Psoas muscle (tissue), 8 donors: ENCODE measurements around the gene ROBO1. TPM values are rescaled to one million over a fixed set of nuclear protein-coding genes. Genes with fewer than 3 reads are reported as not detected.

ENCODE experiments used
- ATAC-seq, 4 donors: fragments of 200-7000 bp; cut with Tn5 transposase; one replicate each; pipeline ENCODE4 v1.9.1; 2020; ENCODE audit warnings: moderate library complexity in 3 of 4, mild to moderate bottlenecking in 2 of 4
- DNase-seq, 2 donors: peaks; one replicate each; pipeline ENCODE4 v3.0.0-alpha.2; 2020
- H3K27ac ChIP-seq: fragments of 200-600 bp; one replicate; pipeline ENCODE4 v1.8.0; 2022
- H3K27me3 ChIP-seq, 3 donors: fragments of 200-600 bp in 1 of 3; one replicate each; pipeline versions ENCODE4 v1.6.1 to v1.8.0; 2013 to 2022; ENCODE audit warnings: low read length in 2 of 3, mild to moderate bottlenecking in 2 of 3, moderate library complexity in 1 of 3; ENCODE audit not compliant: insufficient read depth in 3 of 3
- H3K36me3 ChIP-seq, 2 donors: fragments of 200-600 bp in 1 of 2; one replicate each; pipeline versions ENCODE4 v1.6.1 to v1.8.0; 2013 to 2022; ENCODE audit warnings: low read depth in 1 of 2, mild to moderate bottlenecking in 1 of 2, moderate library complexity in 1 of 2; ENCODE audit not compliant: insufficient read depth in 1 of 2
- H3K4me1 ChIP-seq: fragments of 200-600 bp; one replicate; pipeline ENCODE4 v1.8.0; 2022
- H3K4me3 ChIP-seq: fragments of 200-600 bp; one replicate; pipeline ENCODE4 v1.8.0; 2022; ENCODE audit warnings: mild to moderate bottlenecking
- H3K9me3 ChIP-seq: fragments of 200-600 bp; one replicate; pipeline ENCODE4 v1.8.0; 2022
- WGBS, 3 donors: extraction: QIAGEN DNeasy Blood & Tissue Kit; methylation state at CpG; one replicate each; pipeline versions ENCODE4 v1.1.6 to v1.1.7; 2013; 5-methylcytosine and 5-hydroxymethylcytosine counted together
- intact Hi-C, 2 donors: fragments of 100-400 bp; cut with DNase I; formaldehyde crosslinking; loops; one replicate each; pipeline versions ENCODE4 v1.11.0 to v1.14.2; 2022
- polyA plus RNA-seq, 3 donors: library from polyadenylated mRNA; stranded (reverse); fragments of 200-250 nt; gene quantifications; one replicate each; pipeline ENCODE4 v1.2.3, GENCODE V29; 2013
- total RNA-seq, 4 donors: library from RNA; stranded (reverse); fragmentation: NEBNext Ultra II Directional in 2 of 4; extraction: Animal tissue kit (Norgen Biotek cat#: 25700) in 2 of 4; gene quantifications; one replicate each; pipeline versions ENCODE4 v1.2.1 to v1.2.4, GENCODE V29; 2021 to 2023
- TF ChIP-seq, protein P1 (sequence below): fragments of 200-600 bp; IDR thresholded peaks from one replicate; pipeline ENCODE4 v1.8.0; 2022; ENCODE audit warnings: antibody characterized with exemption
- donor health status: healthy with polysubstance abuse.
- donor health status: DM: no; HTN: no; CAD: no; lungs with moderate emphysema.
- donor health status: Bipolar disorder and iron deficiency.
- donor health status: healthy.
- donor health status: DM: yes; HTN: yes; CAD: no.
- donor health status: DM: no; HTN: no; CAD: no.
- donor health status: DM: no; HTN: no; CAD: no.
- donor health status: DM: yes; HTN: yes; CAD: no.

ROBO1 gene
- total and polyA plus RNA-seq, 7 donors, result 0.52 to 14.0 (median 4.9) TPM

DNA sequence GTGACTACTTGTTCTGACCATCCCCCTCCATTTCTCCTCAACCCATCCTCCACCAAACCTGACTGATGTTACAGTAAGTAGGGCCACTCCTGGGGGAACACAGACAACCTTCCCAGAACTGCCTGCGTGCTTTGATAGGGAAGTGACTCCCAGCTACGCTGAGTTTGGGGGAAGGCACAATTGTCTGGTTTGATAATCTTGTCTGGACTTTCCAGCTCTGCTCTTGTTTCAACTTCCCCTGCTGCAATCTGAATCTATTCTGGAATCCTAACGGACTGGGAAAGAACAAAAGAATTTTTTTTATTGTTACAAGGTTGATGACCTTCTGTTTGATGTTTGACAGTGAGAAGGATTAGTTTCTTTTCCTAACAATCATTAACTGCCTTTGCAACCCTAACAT is 895.6 kb downstream of the ROBO1 start:
- WGBS, 3 donors, result 33 to 51% (median 42%) methylated on average over 3 of the region's 3 CpGs
- no peaks in the 10 kb centered on the region for H3K36me3 ChIP-seq
- no peaks in the 10 kb centered on the region for H3K9me3 ChIP-seq
- DNase-seq (no peak), ATAC-seq (no peak)
- no peaks in the 10 kb centered on the region for H3K27me3 ChIP-seq
- TF ChIP-seq, protein P1, sequence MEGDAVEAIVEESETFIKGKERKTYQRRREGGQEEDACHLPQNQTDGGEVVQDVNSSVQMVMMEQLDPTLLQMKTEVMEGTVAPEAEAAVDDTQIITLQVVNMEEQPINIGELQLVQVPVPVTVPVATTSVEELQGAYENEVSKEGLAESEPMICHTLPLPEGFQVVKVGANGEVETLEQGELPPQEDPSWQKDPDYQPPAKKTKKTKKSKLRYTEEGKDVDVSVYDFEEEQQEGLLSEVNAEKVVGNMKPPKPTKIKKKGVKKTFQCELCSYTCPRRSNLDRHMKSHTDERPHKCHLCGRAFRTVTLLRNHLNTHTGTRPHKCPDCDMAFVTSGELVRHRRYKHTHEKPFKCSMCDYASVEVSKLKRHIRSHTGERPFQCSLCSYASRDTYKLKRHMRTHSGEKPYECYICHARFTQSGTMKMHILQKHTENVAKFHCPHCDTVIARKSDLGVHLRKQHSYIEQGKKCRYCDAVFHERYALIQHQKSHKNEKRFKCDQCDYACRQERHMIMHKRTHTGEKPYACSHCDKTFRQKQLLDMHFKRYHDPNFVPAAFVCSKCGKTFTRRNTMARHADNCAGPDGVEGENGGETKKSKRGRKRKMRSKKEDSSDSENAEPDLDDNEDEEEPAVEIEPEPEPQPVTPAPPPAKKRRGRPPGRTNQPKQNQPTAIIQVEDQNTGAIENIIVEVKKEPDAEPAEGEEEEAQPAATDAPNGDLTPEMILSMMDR, result no peak
- no peak overlapping the region for H3K27ac ChIP-seq
- peaks cover 12% of the 10 kb centered on the region for H3K4me1 ChIP-seq
- H3K4me3 ChIP-seq, result no peak overlapping the region
- intact Hi-C loops, result no loop called here

DNA sequence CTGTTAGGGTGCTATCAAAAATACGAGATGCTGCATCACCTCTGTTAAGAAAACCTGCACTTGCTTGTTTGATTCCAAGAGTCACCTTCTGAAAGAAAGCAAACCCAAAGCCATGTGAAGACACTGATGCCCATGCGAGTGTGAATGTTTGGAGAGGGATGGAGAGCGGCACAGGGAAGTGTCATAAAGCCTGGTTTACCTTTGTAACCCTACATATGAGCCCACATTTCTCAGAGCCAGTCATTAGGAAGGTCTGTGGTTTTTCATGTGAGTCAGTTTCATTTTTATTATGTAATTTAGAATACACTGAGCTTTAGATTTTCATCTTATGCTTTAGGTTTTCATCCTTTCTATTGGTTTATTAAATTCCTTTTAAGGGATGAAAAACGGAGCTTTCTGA is 896.8 kb downstream of the ROBO1 start:
- Histone ChIP-seq H3K36me3 (no peaks in the 10 kb centered on the region), H3K27ac (no peak overlapping the region), H3K27me3 (no peaks in the 10 kb centered on the region), H3K4me1 (peaks cover 17% of the 10 kb centered on the region), H3K9me3 (no peaks in the 10 kb centered on the region), H3K4me3 (no peak overlapping the region)
- DNase-seq (no peak), ATAC-seq (no peak)
- intact Hi-C loops, result no loop called here
- TF ChIP-seq, protein P1, result no peak
- 93 to 96% (median 95%) methylated on average over 4 of the region's 4 CpGs for WGBS, 3 donors

- no peak for DNase-seq
- WGBS, 3 donors, result 89 to 97% (median 95%) methylated on average over 3 of the region's 3 CpGs
- H3K4me1 ChIP-seq, result peaks cover 17% of the 10 kb centered on the region
- ATAC-seq, result no peak
- no peaks in the 10 kb centered on the region for H3K9me3 ChIP-seq
- H3K27ac ChIP-seq, result no peak overlapping the region
- no peak overlapping the region for H3K4me3 ChIP-seq
- H3K36me3 ChIP-seq, result no peaks in the 10 kb centered on the region
- intact Hi-C loops, result no loop called here
- TF ChIP-seq, protein P1, result no peak
- H3K27me3 ChIP-seq, result no peaks in the 10 kb centered on the region
These were observed 897.3 kb downstream of the ROBO1 start for GRCh38 chr3:78870484-78870883.

- no peaks in the 10 kb centered on the region for H3K9me3 ChIP-seq
- TF ChIP-seq, protein P1, result no peak
- peaks cover 17% of the 10 kb centered on the region for H3K4me1 ChIP-seq
- H3K27ac ChIP-seq, result no peak overlapping the region
- 83 to 97% (median 93%) methylated on average over 1 of the region's 1 CpG for WGBS, 3 donors
- H3K36me3 ChIP-seq, result no peaks in the 10 kb centered on the region
- intact Hi-C loops, result no loop called here
- ATAC-seq (no peak), DNase-seq (no peak)
- H3K27me3 ChIP-seq, result no peaks in the 10 kb centered on the region
- no peak overlapping the region for H3K4me3 ChIP-seq
These were observed 899.2 kb downstream of the ROBO1 start for GRCh38 chr3:78868570-78868969.
